Measurements from ENCODE around the gene MFAP2. TPM values are rescaled to one million over a fixed set of nuclear protein-coding genes. Genes with fewer than 3 reads are reported as not detected.
A peak's percentile ranks its signal among the peaks of the same experiment; 100 is the strongest.

MFAP2 gene
- total RNA-seq, 4 donors from 2014 or later = 22.3 to 70.3 (median 44.6) TPM

DNA sequence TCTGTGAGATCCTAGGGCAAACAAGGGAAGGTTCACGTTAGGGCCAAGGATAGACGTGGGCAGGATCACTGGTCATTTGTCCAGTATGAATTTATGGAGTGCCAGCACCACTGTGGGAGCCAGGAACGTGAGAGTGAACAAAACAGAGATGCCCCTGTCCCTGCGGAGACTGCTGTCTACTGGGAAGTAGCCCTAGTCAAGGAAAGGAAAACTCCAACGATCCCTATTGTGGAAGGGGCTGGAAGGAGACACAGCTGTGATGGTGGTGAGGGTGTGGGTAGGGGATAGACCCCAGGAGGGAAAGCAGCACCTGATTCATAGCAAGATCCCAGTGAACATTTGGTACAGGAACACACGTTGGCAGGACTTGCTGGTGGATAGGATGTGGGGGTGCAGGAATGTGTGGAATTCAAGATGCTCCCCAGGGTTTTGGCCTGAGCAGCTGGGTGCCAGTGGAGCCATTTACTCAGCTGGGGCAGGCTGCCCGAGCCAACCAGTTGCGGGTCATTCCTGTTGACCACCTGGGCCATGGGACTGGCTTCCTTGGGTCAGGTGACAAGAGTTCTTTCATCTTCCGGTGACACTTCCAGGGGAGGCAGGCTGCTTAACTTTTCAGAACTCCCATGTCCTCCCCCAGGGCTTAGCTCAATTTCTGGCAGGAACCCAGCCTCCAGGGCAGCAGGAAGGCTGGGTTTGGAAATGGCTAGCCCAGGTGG lies 32.5 kb upstream of the MFAP2 start:
- no peak for TF ChIP-seq CTCF (IDR thresholded peaks at IDR 0.05)
- no peak for TF ChIP-seq POLR2A (IDR thresholded peaks at IDR 0.05)
- H3K9me3 ChIP-seq = no peaks in the 10 kb centered on the region
- no peak overlapping the region for H3K27ac ChIP-seq
- no peak for DNase-seq
- H3K4me1 ChIP-seq = peaks cover 0 to 18% of the 10 kb centered on the region in 2 donors
- no peaks in the 10 kb centered on the region for H3K36me3 ChIP-seq
- no peaks in the 10 kb centered on the region for H3K27me3 ChIP-seq
- intact Hi-C loops (cut with DNase I; ENCODE audit: low total_unique reads) = no loop called here
- no peak overlapping the region for H3K4me3 ChIP-seq

- Histone ChIP-seq H3K27me3 (no peaks in the 10 kb centered on the region), H3K4me1 (peaks cover 0 to 18% of the 10 kb centered on the region in 2 donors), H3K36me3 (no peaks in the 10 kb centered on the region), H3K9me3 (no peaks in the 10 kb centered on the region), H3K4me3 (peak within 1 kb of the TSS; percentile 72 to 74), H3K27ac (peak within 1 kb of the TSS; percentile 47 to 61)
- TF ChIP-seq CTCF (IDR thresholded peaks at IDR 0.05) (peak in 2 of 4 experiments; percentile 10 to 24), POLR2A (IDR thresholded peaks at IDR 0.05) (peak; percentile 18 to 54)
- intact Hi-C loops (cut with DNase I; ENCODE audit: low total_unique reads) = no loop called here
- peak; percentile 61 to 68 for DNase-seq
These were observed 31.3 kb upstream of the MFAP2 start, which contains the start of gene ATP13A2 for GRCh38 chr1:17011439-17012307. Gene ATP13A2 (minus strand): TSS chr1:17011928. CDS start chr1:17011738, 190 bp downstream.

GRCh38 chr1:17011092-17011438 lies 30.6 kb upstream of the MFAP2 start:
- no peak for DNase-seq
- Histone ChIP-seq H3K4me3 (peak overlapping the region; percentile 72 to 74), H3K36me3 (no peaks in the 10 kb centered on the region), H3K9me3 (no peaks in the 10 kb centered on the region), H3K4me1 (peaks cover 0 to 18% of the 10 kb centered on the region in 2 donors), H3K27me3 (no peaks in the 10 kb centered on the region), H3K27ac (peak overlapping the region; percentile 47 to 61)
- intact Hi-C loops (cut with DNase I; ENCODE audit: low total_unique reads) = no loop called here
- TF ChIP-seq POLR2A (IDR thresholded peaks at IDR 0.05) (no peak), CTCF (IDR thresholded peaks at IDR 0.05) (no peak)

GRCh38 chr1:17009706-17010105 lies 29.3 kb upstream of the MFAP2 start:
- no peak for DNase-seq
- intact Hi-C loops (cut with DNase I; ENCODE audit: low total_unique reads) = no loop called here
- peaks cover 0 to 18% of the 10 kb centered on the region in 2 donors for H3K4me1 ChIP-seq

More at GRCh38 chr1:17009706-17010105, 29.3 kb upstream of the MFAP2 start:
- no peak overlapping the region for H3K4me3 ChIP-seq
- H3K27ac ChIP-seq = no peak overlapping the region
- H3K9me3 ChIP-seq = no peaks in the 10 kb centered on the region
- no peaks in the 10 kb centered on the region for H3K27me3 ChIP-seq
- TF ChIP-seq CTCF (IDR thresholded peaks at IDR 0.05) (no peak), POLR2A (IDR thresholded peaks at IDR 0.05) (no peak)
- no peaks in the 10 kb centered on the region for H3K36me3 ChIP-seq
